Neural progenitor cell (in vitro differentiated cells): ENCODE results near the gene KLF13. TPM values are rescaled to one million over a fixed set of nuclear protein-coding genes. Genes with fewer than 3 reads are reported as not detected.

Experiments
- DNase-seq: peaks from one replicate; pipeline ENCODE4 v3.0.0-alpha.2; 2016; ENCODE audit warnings: low spot score
- H2AFZ ChIP-seq: fragments of 200-600 bp; sonication (generic); replicated peaks from 2 replicates; pipeline ENCODE4 v1.6.1; 2016; ENCODE audit warnings: antibody characterized with exemption
- H3F3A ChIP-seq: fragments of 200-600 bp; sonication (generic); 2 replicates; pipeline ENCODE4 v1.6.1; 2016; ENCODE audit warnings: antibody characterized with exemption, low read depth
- H3K27ac ChIP-seq: fragments of 200-600 bp; sonication (generic); 2 replicates; pipeline ENCODE4 v1.5.1; 2016; ENCODE audit warnings: mild to moderate bottlenecking
- H3K27me3 ChIP-seq: fragments of 200-600 bp; sonication (generic); 2 replicates; pipeline ENCODE4 v1.6.1; 2016; ENCODE audit warnings: mild to moderate bottlenecking, moderate library complexity
- H3K36me3 ChIP-seq: fragments of 200-600 bp; sonication (generic); 2 replicates; pipeline ENCODE4 v1.5.1; 2016
- H3K4me1 ChIP-seq: fragments of 200-600 bp; sonication (generic); 2 replicates; pipeline ENCODE4 v1.6.1; 2016; ENCODE audit warnings: mixed run types
- H3K4me2 ChIP-seq: fragments of 200-600 bp; sonication (generic); 2 replicates; pipeline ENCODE4 v1.6.1; 2016
- H3K4me3 ChIP-seq: fragments of 200-600 bp; sonication (generic); 2 replicates; pipeline ENCODE4 v1.5.1; 2016
- H3K79me2 ChIP-seq: fragments of 200-600 bp; sonication (generic); 2 replicates; pipeline ENCODE4 v1.6.1; 2016; ENCODE audit warnings: low read depth
- H3K9ac ChIP-seq: fragments of 200-600 bp; sonication (generic); 2 replicates; pipeline ENCODE4 v1.6.1; 2016
- H3K9me3 ChIP-seq: fragments of 200-600 bp; sonication (generic); 2 replicates; pipeline ENCODE4 v1.5.1; 2016; ENCODE audit warnings: low read depth
- H4K20me1 ChIP-seq: fragments of 200-600 bp; sonication (generic); 2 replicates; pipeline ENCODE4 v1.6.1; 2016; ENCODE audit warnings: low read depth
- H3K27ac Mint-ChIP-seq: 3 replicates; pipeline ENCODE4 v1.8.0; 2021; ENCODE audit warnings: mixed read lengths
- H3K27me3 Mint-ChIP-seq: 2 replicates; pipeline ENCODE4 v1.8.0; 2022; ENCODE audit warnings: low read depth, mild to moderate bottlenecking, inconsistent platforms, moderate library complexity, mixed read lengths; ENCODE audit not compliant: insufficient read depth
- H3K36me3 Mint-ChIP-seq: 3 replicates; pipeline ENCODE4 v1.8.0; 2021; ENCODE audit warnings: mixed read lengths
- H3K4me1 Mint-ChIP-seq: 3 replicates; pipeline ENCODE4 v1.8.0; 2021; ENCODE audit warnings: mixed read lengths
- H3K4me3 Mint-ChIP-seq: 3 replicates; pipeline ENCODE4 v1.8.0; 2021; ENCODE audit warnings: mild to moderate bottlenecking, moderate library complexity, mixed read lengths
- H3K9me3 Mint-ChIP-seq: 3 replicates; pipeline ENCODE4 v1.8.0; 2020; ENCODE audit warnings: mixed read lengths
- CTCF ChIP-seq: fragments of 200-600 bp; sonication (generic); IDR thresholded peaks from 2 replicates; pipeline ENCODE4 v1.5.1; 2017; ENCODE audit warnings: antibody characterized with exemption, mild to moderate bottlenecking
- EZH2 ChIP-seq: fragments of 200-600 bp; sonication (generic); IDR thresholded peaks from 2 replicates; pipeline ENCODE4 v1.6.1; 2017; ENCODE audit warnings: antibody characterized with exemption, mild to moderate bottlenecking, moderate library complexity
- EZH2phosphoT487 ChIP-seq: fragments of 200-600 bp; sonication (generic); IDR thresholded peaks from 2 replicates; pipeline ENCODE4 v1.6.1; 2017; ENCODE audit warnings: antibody characterized with exemption
- total RNA-seq: library from RNA; depleted of rRNA; stranded (reverse); fragments of >200 nt; gene quantifications from 2 replicates; pipeline ENCODE4 v1.2.3, GENCODE V29; 2015; ENCODE audit warnings: low replicate concordance

KLF13 gene
- total RNA-seq, 1 donor from 2014 or later: 11.9 TPM

GRCh38 chr15:31372635-31373091 lies 46.0 kb downstream of the KLF13 start:
- Histone ChIP-seq H4K20me1 (peaks cover 5% of the 10 kb centered on the region), H3K27ac (no peak overlapping the region), H3K36me3 (no peaks in the 10 kb centered on the region), H3K9ac (no peak overlapping the region), H3F3A (no peaks in the 10 kb centered on the region), H3K27me3 (no peaks in the 10 kb centered on the region), H3K4me1 (peaks cover 9% of the 10 kb centered on the region), H3K4me2 (no peak overlapping the region), H3K4me3 (no peak overlapping the region), H2AFZ (no peak overlapping the region), H3K9me3 (peaks cover 3% of the 10 kb centered on the region), H3K79me2 (peaks cover 5% of the 10 kb centered on the region)
- DNase-seq: peak; percentile 73
- no peak for TF ChIP-seq CTCF
- Mint-ChIP-seq H3K4me1 (peaks cover 4% of the 10 kb centered on the region), H3K27me3 (peaks cover 2% of the 10 kb centered on the region), H3K36me3 (peaks cover 15% of the 10 kb centered on the region), H3K27ac (peak overlapping the region; percentile 51), H3K9me3 (peaks cover 8% of the 10 kb centered on the region), H3K4me3 (peak overlapping the region; percentile 22)

- no peak overlapping the region for H3K9ac ChIP-seq
- H3K4me2 ChIP-seq: no peak overlapping the region
- no peaks in the 10 kb centered on the region for H3K27me3 ChIP-seq
- H3K27ac ChIP-seq: no peak overlapping the region
- H3K27ac Mint-ChIP-seq: no peak overlapping the region
- H3K4me3 ChIP-seq: no peak overlapping the region
- peaks cover 2% of the 10 kb centered on the region for H3K27me3 Mint-ChIP-seq
- TF ChIP-seq CTCF (no peak), EZH2 (no peak), EZH2phosphoT487 (no peak)
- H3K36me3 Mint-ChIP-seq: peaks cover 15% of the 10 kb centered on the region
- no peaks in the 10 kb centered on the region for H3F3A ChIP-seq
- H3K9me3 ChIP-seq: peaks cover 3% of the 10 kb centered on the region
- H3K4me1 ChIP-seq: peaks cover 9% of the 10 kb centered on the region
- H2AFZ ChIP-seq: no peak overlapping the region
- peaks cover 8% of the 10 kb centered on the region for H3K9me3 Mint-ChIP-seq
- H3K79me2 ChIP-seq: peaks cover 3% of the 10 kb centered on the region
- no peak for DNase-seq
- H3K4me1 Mint-ChIP-seq: peaks cover 4% of the 10 kb centered on the region
- no peaks in the 10 kb centered on the region for H3K36me3 ChIP-seq
- no peak overlapping the region for H3K4me3 Mint-ChIP-seq
- H4K20me1 ChIP-seq: peaks cover 5% of the 10 kb centered on the region
Observed at GRCh38 chr15:31373096-31373865, 46.6 kb downstream of the KLF13 start.

- DNase-seq: no peak
- H3K36me3 Mint-ChIP-seq: peaks cover 16% of the 10 kb centered on the region
- H3K9me3 Mint-ChIP-seq: peaks cover 8% of the 10 kb centered on the region
- no peak overlapping the region for H3K9ac ChIP-seq
- H3K9me3 ChIP-seq: peaks cover 3% of the 10 kb centered on the region
- H3K4me1 Mint-ChIP-seq: peaks cover 4% of the 10 kb centered on the region
- no peak overlapping the region for H3K27ac ChIP-seq
- peaks cover 4% of the 10 kb centered on the region for H3K27me3 Mint-ChIP-seq
- H3K4me2 ChIP-seq: no peak overlapping the region
- no peak overlapping the region for H3K4me3 Mint-ChIP-seq
- H3K4me3 ChIP-seq: no peak overlapping the region
- no peaks in the 10 kb centered on the region for H3K27me3 ChIP-seq
- no peaks in the 10 kb centered on the region for H3K79me2 ChIP-seq
- H2AFZ ChIP-seq: no peak overlapping the region
- peaks cover 5% of the 10 kb centered on the region for H4K20me1 ChIP-seq
- H3F3A ChIP-seq: no peaks in the 10 kb centered on the region
- H3K4me1 ChIP-seq: peaks cover 9% of the 10 kb centered on the region
- no peak overlapping the region for H3K27ac Mint-ChIP-seq
- TF ChIP-seq EZH2phosphoT487: no peak
- no peak for TF ChIP-seq CTCF
- TF ChIP-seq EZH2: no peak
- no peaks in the 10 kb centered on the region for H3K36me3 ChIP-seq
Observed at GRCh38 chr15:31373970-31374369, 47.3 kb downstream of the KLF13 start.
